A549 (cell line): ENCODE data around the gene FAM204A. TPM values are rescaled to one million over a fixed set of nuclear protein-coding genes. Genes with fewer than 3 reads are reported as not detected.

Source experiments
- ATAC-seq, 2 experiments: fragments of 200-7000 bp in 1 of 2; fragments of >200 bp in 1 of 2; cut with Nextera tagmentation in 1 of 2; cut with Tn5 transposase in 1 of 2; 3 replicates each; pipeline versions ENCODE4 v1.8.0 to v1.9.1; 2018 to 2020; ENCODE audit warnings: mild to moderate bottlenecking in 1 of 2, moderate library complexity in 1 of 2
- CTCF ChIA-PET: fragments of 300-600 bp; sonication (Branson Sonifier 250); formaldehyde crosslinking; extraction: SDS; loops from one replicate; lab custom pipeline; 2021; ENCODE audit warnings: antibody characterized with exemption, inconsistent platforms; lab: Yijun Ruan, JAX
- POLR2A ChIA-PET: fragments of 350-600 bp; formaldehyde crosslinking; extraction: SDS; loops from one replicate; lab custom pipeline; 2021; ENCODE audit warnings: antibody characterized with exemption, inconsistent platforms; lab: Yijun Ruan, JAX
- DNase-seq, 2 experiments: peaks; one replicate each; pipeline versions ENCODE4 v3.0.0 to v3.0.0-alpha.2; 2011 to 2016; ENCODE audit warnings: low read depth in 1 of 2, low spot score in 1 of 2
- FAIRE-seq: peaks from 2 replicates; lab custom pipeline; 2011; peaks lifted over from hg19 to GRCh38; lab: Jason Lieb, UNC
- H3K27ac ChIP-seq, 2 experiments: fragments of >200 bp; sonication (Bioruptor Twin); formaldehyde crosslinking; 3 replicates each; pipeline ENCODE4 v1.5.1; 2016 to 2017
- H3K4me1 ChIP-seq: fragments of >200 bp; sonication (Bioruptor Twin); formaldehyde crosslinking; 3 replicates; pipeline ENCODE4 v1.6.1; 2016
- H3K4me2 ChIP-seq: fragments of >200 bp; sonication (Bioruptor Twin); formaldehyde crosslinking; 3 replicates; pipeline ENCODE4 v1.6.1; 2016
- H3K4me3 ChIP-seq: fragments of >200 bp; sonication (Bioruptor Twin); formaldehyde crosslinking; 3 replicates; pipeline ENCODE4 v1.5.1; 2016
- H3K9me3 ChIP-seq: fragments of >200 bp; sonication (Bioruptor Twin); formaldehyde crosslinking; 3 replicates; pipeline ENCODE4 v1.6.1; 2016
- CBX8 ChIP-seq: fragments of 200-600 bp; sonication (generic); IDR thresholded peaks from 2 replicates; pipeline ENCODE4 v1.6.1; 2016
- CEBPB ChIP-seq, 2 experiments: fragments of >200 bp in 1 of 2; sonication (Bioruptor Twin) in 1 of 2; formaldehyde crosslinking in 1 of 2; IDR thresholded peaks; 2 replicates each; pipeline ENCODE4 v1.6.1; 2012 to 2016
- CHD4 ChIP-seq: fragments of 200-600 bp; sonication (generic); IDR thresholded peaks from 2 replicates; pipeline ENCODE4 v1.6.1; 2016; ENCODE audit warnings: antibody characterized with exemption, mild to moderate bottlenecking, borderline replicate concordance
- E2F6 ChIP-seq: IDR thresholded peaks from 2 replicates; pipeline ENCODE4 v1.6.1; 2012; ENCODE audit warnings: low read depth, borderline replicate concordance
- EHF ChIP-seq: fragments of 250-450 bp; sonication (Bioruptor Pico); IDR thresholded peaks from 2 replicates; pipeline ENCODE4 v1.5.0; 2020; ENCODE audit warnings: mild to moderate bottlenecking
- FOSL2 ChIP-seq, 2 experiments: fragments of 450-650 bp in 1 of 2; fragments of >200 bp in 1 of 2; sonication (Bioruptor Twin) in 1 of 2; formaldehyde crosslinking; IDR thresholded peaks; 2 replicates each; pipeline versions ENCODE4 v1.5.0 to v1.6.1; 2016 to 2020; ENCODE audit warnings: mild to moderate bottlenecking in 1 of 2, moderate library complexity in 1 of 2
- FOXS1 ChIP-seq: fragments of 250-450 bp; sonication (Bioruptor Pico); IDR thresholded peaks from 2 replicates; pipeline ENCODE4 v1.5.0; 2020; ENCODE audit warnings: mild to moderate bottlenecking, moderate library complexity
- HDAC2 ChIP-seq: fragments of 200-600 bp; sonication (generic); IDR thresholded peaks from 2 replicates; pipeline ENCODE4 v1.6.1; 2016
- HOXA7 ChIP-seq: fragments of 250-450 bp; sonication (Bioruptor Pico); IDR thresholded peaks from 2 replicates; pipeline ENCODE4 v1.5.0; 2020; ENCODE audit warnings: mild to moderate bottlenecking, moderate library complexity
- HOXB13 ChIP-seq: fragments of 250-450 bp; sonication (Bioruptor Pico); IDR thresholded peaks from 2 replicates; pipeline ENCODE4 v1.5.0; 2020; ENCODE audit warnings: low read depth, mild to moderate bottlenecking, moderate library complexity
- HOXB5 ChIP-seq: fragments of 250-450 bp; sonication (Bioruptor Pico); IDR thresholded peaks from 2 replicates; pipeline ENCODE4 v1.5.0; 2020; ENCODE audit warnings: mild to moderate bottlenecking, moderate library complexity
- JUNB ChIP-seq: fragments of >200 bp; sonication (Bioruptor Twin); formaldehyde crosslinking; IDR thresholded peaks from 2 replicates; pipeline ENCODE4 v1.6.1; 2016
- KDM1A ChIP-seq: fragments of 200-600 bp; sonication (generic); IDR thresholded peaks from 2 replicates; pipeline ENCODE4 v1.6.1; 2016; ENCODE audit warnings: low read depth, mild to moderate bottlenecking
- KDM5A ChIP-seq: fragments of 200-600 bp; sonication (generic); IDR thresholded peaks from 2 replicates; pipeline ENCODE4 v1.6.1; 2016; ENCODE audit warnings: antibody characterized with exemption, mild to moderate bottlenecking
- MAZ ChIP-seq: fragments of 150-350 bp; IDR thresholded peaks from 2 replicates; pipeline ENCODE4 v1.6.1; 2014; ENCODE audit warnings: antibody characterized with exemption, low read depth, low read length, borderline replicate concordance
- NFE2L2 ChIP-seq: fragments of 150-350 bp; conservative IDR thresholded peaks from 2 replicates; pipeline ENCODE4 v1.6.1; 2014; ENCODE audit warnings: low read length
- PHF8 ChIP-seq: fragments of 200-600 bp; sonication (generic); IDR thresholded peaks from 2 replicates; pipeline ENCODE4 v1.6.1; 2016; ENCODE audit warnings: low read depth, mild to moderate bottlenecking, antibody characterized with exemption, moderate library complexity, borderline replicate concordance
- RAD21 ChIP-seq, 2 experiments: fragments of >200 bp in 1 of 2; sonication (Bioruptor Twin) in 1 of 2; formaldehyde crosslinking in 1 of 2; IDR thresholded peaks in 1 of 2; conservative IDR thresholded peaks in 1 of 2; 2 replicates in 1 of 2; 3 replicates in 1 of 2; pipeline ENCODE4 v1.6.1; 2012 to 2018; ENCODE audit warnings: inconsistent platforms in 1 of 2
- RARB ChIP-seq: fragments of 250-450 bp; sonication (Bioruptor Pico); IDR thresholded peaks from 2 replicates; pipeline ENCODE4 v1.8.0; 2021; ENCODE audit warnings: mild to moderate bottlenecking, moderate library complexity
- RCOR1 ChIP-seq: fragments of 150-350 bp; IDR thresholded peaks from 2 replicates; pipeline ENCODE4 v1.6.1; 2014; ENCODE audit warnings: antibody characterized with exemption, low read length, low read depth
- RFX5 ChIP-seq: fragments of 450-650 bp; IDR thresholded peaks from 2 replicates; pipeline ENCODE4 v1.7.1; 2014; ENCODE audit warnings: antibody characterized with exemption, mild to moderate bottlenecking, moderate library complexity
- RNF2 ChIP-seq: fragments of 200-600 bp; sonication (generic); IDR thresholded peaks from 2 replicates; pipeline ENCODE4 v1.6.1; 2016; ENCODE audit warnings: low read depth, mild to moderate bottlenecking, antibody characterized with exemption, moderate library complexity, borderline replicate concordance
- SREBF2 ChIP-seq: fragments of 450-650 bp; IDR thresholded peaks from 2 replicates; pipeline ENCODE4 v1.6.1; 2014; ENCODE audit warnings: mild to moderate bottlenecking, moderate library complexity
- TFCP2L1 ChIP-seq: fragments of 250-450 bp; sonication (Bioruptor Pico); IDR thresholded peaks from 2 replicates; pipeline ENCODE4 v1.5.0; 2021; ENCODE audit warnings: mild to moderate bottlenecking
- ZNF302 ChIP-seq: fragments of 250-450 bp; sonication (Bioruptor Pico); IDR thresholded peaks from 2 replicates; pipeline ENCODE4 v1.9.0; 2021; ENCODE audit warnings: inconsistent platforms, mild to moderate bottlenecking, moderate library complexity
- WGBS: methylation state at CpG from one replicate; pipeline ENCODE4 v1.1.6; 2017; ENCODE audit errors: missing lambda C conversion rate; 5-methylcytosine and 5-hydroxymethylcytosine counted together
- polyA plus RNA-seq, 4 experiments: library from polyadenylated mRNA; depleted of rRNA in 3 of 4; stranded (reverse); fragments of >200 nt; fragmentation: RNase III in 1 of 4; extraction: RNeasy Plus Mini Kit Qiagen cat#74134 plus additional on column Dnase treatment in 1 of 4; gene quantifications; 2 replicates in 3 of 4; 3 replicates in 1 of 4; pipeline ENCODE4 v1.2.3, GENCODE V29; 2011 to 2017
- TF ChIP-seq, protein P1 (sequence below): fragments of >200 bp; sonication (Bioruptor Twin); formaldehyde crosslinking; IDR thresholded peaks from 3 replicates; pipeline ENCODE4 v1.5.1; 2016
- TF ChIP-seq, protein P2 (sequence below): fragments of 200-600 bp; sonication (generic); IDR thresholded peaks from 2 replicates; pipeline ENCODE4 v1.6.1; 2016; ENCODE audit warnings: antibody characterized with exemption, mild to moderate bottlenecking, moderate library complexity

The FAM204A gene
- polyA plus RNA-seq, 2 of the 4 experiments (the other 2 are of a cell fraction): 39.2 to 62.8 TPM

DNA sequence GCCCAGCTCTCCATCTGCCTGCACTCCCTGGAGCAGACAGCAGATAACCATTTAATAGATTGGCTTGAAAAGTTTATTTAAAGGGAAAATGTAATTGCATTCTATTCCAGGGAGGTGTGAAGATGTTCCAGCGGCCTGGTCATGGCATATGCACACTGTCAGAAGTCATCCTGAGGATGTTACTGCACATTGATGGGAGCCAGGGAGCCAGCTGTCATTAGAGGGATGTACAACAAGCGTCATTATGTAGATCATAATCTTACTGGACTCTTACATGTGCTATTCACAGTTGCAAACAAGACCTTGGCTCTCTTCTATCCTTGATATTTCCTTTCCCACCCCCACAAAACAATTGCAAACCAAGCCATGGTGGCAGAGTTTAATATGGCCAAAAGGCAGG is 65.4 kb downstream of the FAM204A start:
- DNase-seq: no peak
- H3K4me3 ChIP-seq: no peak overlapping the region
- H3K27ac ChIP-seq: no peak overlapping the region
- ChIA-PET POLR2A (no interaction called here), CTCF (no interaction called here)
- no peak for ATAC-seq
- no peaks in the 10 kb centered on the region for H3K4me1 ChIP-seq
- no peak for TF ChIP-seq MAZ
- no peak for TF ChIP-seq FOSL2 (IDR thresholded peaks at IDR 0.05)
- no peak for TF ChIP-seq FOSL2 (CRISPR knock-in tag; IDR thresholded peaks at IDR 0.05)
- TF ChIP-seq, protein P1, sequence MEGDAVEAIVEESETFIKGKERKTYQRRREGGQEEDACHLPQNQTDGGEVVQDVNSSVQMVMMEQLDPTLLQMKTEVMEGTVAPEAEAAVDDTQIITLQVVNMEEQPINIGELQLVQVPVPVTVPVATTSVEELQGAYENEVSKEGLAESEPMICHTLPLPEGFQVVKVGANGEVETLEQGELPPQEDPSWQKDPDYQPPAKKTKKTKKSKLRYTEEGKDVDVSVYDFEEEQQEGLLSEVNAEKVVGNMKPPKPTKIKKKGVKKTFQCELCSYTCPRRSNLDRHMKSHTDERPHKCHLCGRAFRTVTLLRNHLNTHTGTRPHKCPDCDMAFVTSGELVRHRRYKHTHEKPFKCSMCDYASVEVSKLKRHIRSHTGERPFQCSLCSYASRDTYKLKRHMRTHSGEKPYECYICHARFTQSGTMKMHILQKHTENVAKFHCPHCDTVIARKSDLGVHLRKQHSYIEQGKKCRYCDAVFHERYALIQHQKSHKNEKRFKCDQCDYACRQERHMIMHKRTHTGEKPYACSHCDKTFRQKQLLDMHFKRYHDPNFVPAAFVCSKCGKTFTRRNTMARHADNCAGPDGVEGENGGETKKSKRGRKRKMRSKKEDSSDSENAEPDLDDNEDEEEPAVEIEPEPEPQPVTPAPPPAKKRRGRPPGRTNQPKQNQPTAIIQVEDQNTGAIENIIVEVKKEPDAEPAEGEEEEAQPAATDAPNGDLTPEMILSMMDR: no peak
- no peak for TF ChIP-seq CBX8
- TF ChIP-seq CEBPB (IDR thresholded peaks at IDR 0.05): no peak
- no peak for TF ChIP-seq FOXS1 (CRISPR knock-in tag)
- TF ChIP-seq CHD4: no peak
- no peak for TF ChIP-seq KDM1A
- TF ChIP-seq TFCP2L1 (CRISPR knock-in tag): no peak
- H3K9me3 ChIP-seq: 0 out of 3 replicates have a peak, but pooled peaks cover 2% of the 10 kb centered on the region
- WGBS: 4% methylated on average over 2 of the region's 2 CpGs
- no peak overlapping the region for H3K4me2 ChIP-seq
- no peak for FAIRE-seq

DNA sequence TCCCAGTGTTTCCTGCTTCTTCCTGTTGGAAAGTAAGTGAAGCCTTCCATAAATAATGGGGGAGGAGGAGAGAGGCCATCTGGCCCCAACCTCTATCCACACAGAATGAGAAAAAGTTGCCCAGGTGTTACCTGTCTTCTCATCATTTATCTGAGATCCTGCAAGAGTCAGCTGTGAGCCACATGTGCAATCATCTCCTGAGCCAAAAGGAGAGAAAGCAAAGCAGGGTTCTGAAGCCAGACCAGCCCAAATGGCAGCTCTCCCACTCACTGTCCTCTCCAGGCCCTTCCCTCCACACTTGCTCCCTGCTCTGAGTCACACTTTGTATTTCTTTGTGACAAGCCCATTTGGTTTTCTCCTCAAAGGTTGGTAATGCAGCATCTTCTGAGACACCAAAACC is 65.9 kb downstream of the FAM204A start:
- DNase-seq (no peak), FAIRE-seq (no peak), ATAC-seq (no peak)
- CTCF ChIA-PET: no interaction called here
- POLR2A ChIA-PET: no interaction called here
- H3K9me3 ChIP-seq: 0 out of 3 replicates have a peak, but pooled peaks cover 2% of the 10 kb centered on the region
- H3K4me2 ChIP-seq: no peak overlapping the region
- TF ChIP-seq E2F6 (no peak), PHF8 (no peak), SREBF2 (no peak), RNF2 (no peak), RAD21 (conservative IDR thresholded peaks at IDR 0.05 in 1 of 2, IDR thresholded peaks at IDR 0.05 in 1 of 2) (no peak), HOXB5 (CRISPR knock-in tag) (no peak), NFE2L2 (no peak), CEBPB (IDR thresholded peaks at IDR 0.05) (no peak), KDM1A (no peak), RFX5 (no peak), RCOR1 (no peak), ZNF302 (CRISPR knock-in tag) (no peak)
- no peak overlapping the region for H3K4me3 ChIP-seq
- no peaks in the 10 kb centered on the region for H3K4me1 ChIP-seq
- no peak overlapping the region for H3K27ac ChIP-seq

- FAIRE-seq: no peak
- no peak overlapping the region for H3K4me2 ChIP-seq
- CTCF ChIA-PET: no interaction called here
- no peak overlapping the region for H3K27ac ChIP-seq
- H3K9me3 ChIP-seq: 0 out of 3 replicates have a peak, but pooled peaks cover 2% of the 10 kb centered on the region
- WGBS: 45% methylated on average over 1 of the region's 1 CpG
- no peak for DNase-seq
- H3K4me3 ChIP-seq: no peak overlapping the region
- ATAC-seq: no peak
- no peaks in the 10 kb centered on the region for H3K4me1 ChIP-seq
- POLR2A ChIA-PET: no interaction called here
- no peak for TF ChIP-seq HDAC2
- no peak for TF ChIP-seq RARB (CRISPR knock-in tag)
- TF ChIP-seq JUNB: no peak
- TF ChIP-seq, protein P1: no peak
- TF ChIP-seq NFE2L2: no peak
- no peak for TF ChIP-seq CHD4
- TF ChIP-seq KDM5A: no peak
- no peak for TF ChIP-seq HOXB13
- TF ChIP-seq FOXS1 (CRISPR knock-in tag): no peak
- TF ChIP-seq, protein P2, sequence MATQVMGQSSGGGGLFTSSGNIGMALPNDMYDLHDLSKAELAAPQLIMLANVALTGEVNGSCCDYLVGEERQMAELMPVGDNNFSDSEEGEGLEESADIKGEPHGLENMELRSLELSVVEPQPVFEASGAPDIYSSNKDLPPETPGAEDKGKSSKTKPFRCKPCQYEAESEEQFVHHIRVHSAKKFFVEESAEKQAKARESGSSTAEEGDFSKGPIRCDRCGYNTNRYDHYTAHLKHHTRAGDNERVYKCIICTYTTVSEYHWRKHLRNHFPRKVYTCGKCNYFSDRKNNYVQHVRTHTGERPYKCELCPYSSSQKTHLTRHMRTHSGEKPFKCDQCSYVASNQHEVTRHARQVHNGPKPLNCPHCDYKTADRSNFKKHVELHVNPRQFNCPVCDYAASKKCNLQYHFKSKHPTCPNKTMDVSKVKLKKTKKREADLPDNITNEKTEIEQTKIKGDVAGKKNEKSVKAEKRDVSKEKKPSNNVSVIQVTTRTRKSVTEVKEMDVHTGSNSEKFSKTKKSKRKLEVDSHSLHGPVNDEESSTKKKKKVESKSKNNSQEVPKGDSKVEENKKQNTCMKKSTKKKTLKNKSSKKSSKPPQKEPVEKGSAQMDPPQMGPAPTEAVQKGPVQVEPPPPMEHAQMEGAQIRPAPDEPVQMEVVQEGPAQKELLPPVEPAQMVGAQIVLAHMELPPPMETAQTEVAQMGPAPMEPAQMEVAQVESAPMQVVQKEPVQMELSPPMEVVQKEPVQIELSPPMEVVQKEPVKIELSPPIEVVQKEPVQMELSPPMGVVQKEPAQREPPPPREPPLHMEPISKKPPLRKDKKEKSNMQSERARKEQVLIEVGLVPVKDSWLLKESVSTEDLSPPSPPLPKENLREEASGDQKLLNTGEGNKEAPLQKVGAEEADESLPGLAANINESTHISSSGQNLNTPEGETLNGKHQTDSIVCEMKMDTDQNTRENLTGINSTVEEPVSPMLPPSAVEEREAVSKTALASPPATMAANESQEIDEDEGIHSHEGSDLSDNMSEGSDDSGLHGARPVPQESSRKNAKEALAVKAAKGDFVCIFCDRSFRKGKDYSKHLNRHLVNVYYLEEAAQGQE: no peak
- no peak for TF ChIP-seq HOXA7
- no peak for TF ChIP-seq EHF (CRISPR knock-in tag)
- no peak for TF ChIP-seq RAD21 (conservative IDR thresholded peaks at IDR 0.05 in 1 of 2, IDR thresholded peaks at IDR 0.05 in 1 of 2)
- TF ChIP-seq TFCP2L1 (CRISPR knock-in tag): no peak
- no peak for TF ChIP-seq PHF8
Measured at GRCh38 chr10:118273662-118274061, 68.5 kb downstream of the FAM204A start.
